Activated CD8-positive, alpha-beta T cell treated with anti-CD3 and anti-CD28 coated beads for 36 hours (primary cell): ENCODE results near the gene HIGD1A. TPM values are rescaled to one million over a fixed set of nuclear protein-coding genes. Genes with fewer than 3 reads are reported as not detected.

Experiments used
- ATAC-seq: fragments of 200-7000 bp; cut with Tn5 transposase; one replicate; pipeline ENCODE4 v1.10.0; 2021; ENCODE audit warnings: mild to moderate bottlenecking, moderate library complexity
- CTCF ChIA-PET: fragments of 350-600 bp; sonication (Branson Sonifier 250); formaldehyde crosslinking; loops from one replicate; lab custom pipeline; 2021; ENCODE audit warnings: antibody characterized with exemption; lab: Charles Lee
- POLR2A ChIA-PET: fragments of 350-600 bp; sonication (Branson Sonifier 250); formaldehyde crosslinking; loops from one replicate; lab custom pipeline; 2021; ENCODE audit warnings: antibody characterized with exemption; lab: Charles Lee
- DNase-seq: peaks from one replicate; pipeline ENCODE4 v3.0.0-alpha.2; 2020
- H3K27ac Mint-ChIP-seq: one replicate; pipeline ENCODE4 v1.8.0; 2021; ENCODE audit warnings: mild to moderate bottlenecking, mixed read lengths
- H3K27me3 Mint-ChIP-seq: one replicate; pipeline ENCODE4 v1.8.0; 2021; ENCODE audit warnings: mixed read lengths
- H3K36me3 Mint-ChIP-seq: one replicate; pipeline ENCODE4 v1.8.0; 2021; ENCODE audit warnings: low read depth, mixed read lengths
- H3K4me1 Mint-ChIP-seq: one replicate; pipeline ENCODE4 v1.8.0; 2021; ENCODE audit warnings: low read depth, mixed read lengths
- H3K4me3 Mint-ChIP-seq: one replicate; pipeline ENCODE4 v1.8.0; 2021; ENCODE audit warnings: mild to moderate bottlenecking, moderate library complexity, mixed read lengths
- H3K9me3 Mint-ChIP-seq: one replicate; pipeline ENCODE4 v1.8.0; 2021; ENCODE audit warnings: mixed read lengths
- CTCF ChIP-seq: fragments of 200-600 bp; IDR thresholded peaks from one replicate; pipeline ENCODE4 v1.8.0; 2022; ENCODE audit warnings: antibody characterized with exemption, mild to moderate bottlenecking
- intact Hi-C: fragments of 100-400 bp; cut with micrococcal nuclease; formaldehyde crosslinking; loops from one replicate; pipeline ENCODE4 v1.10.0; 2022
- total RNA-seq, 2 experiments: library from RNA; stranded (reverse); gene quantifications; one replicate each; pipeline ENCODE4 v1.2.3, GENCODE V29; 2021

HIGD1A gene
- total RNA-seq, 2 experiments from 2014 or later: 58.4 to 60.5 TPM

GRCh38 chr3:42800251-42800650 lies 4.0 kb downstream of the HIGD1A start:
- ATAC-seq (no peak), DNase-seq (no peak)
- Mint-ChIP-seq H3K4me1 (peaks cover 45% of the 10 kb centered on the region), H3K4me3 (no peak overlapping the region), H3K27me3 (no peaks in the 10 kb centered on the region), H3K27ac (no peak overlapping the region), H3K36me3 (peaks cover 24% of the 10 kb centered on the region), H3K9me3 (no peaks in the 10 kb centered on the region)
- no peak for TF ChIP-seq CTCF
- intact Hi-C loops: no loop called here
- CTCF ChIA-PET: interaction anchor here (0.7 to 1.2 kb wide), 2 partner anchors 15 to 19 kb away, joined by 3 to 4 read pairs; no protein-coding TSS in a partner anchor
- POLR2A ChIA-PET: no interaction called here

GRCh38 chr3:42799376-42799775 lies 4.9 kb downstream of the HIGD1A start:
- H3K4me1 Mint-ChIP-seq: peaks cover 39% of the 10 kb centered on the region
- H3K27ac Mint-ChIP-seq: no peak overlapping the region
- no peak for DNase-seq
- POLR2A ChIA-PET: no interaction called here
- H3K36me3 Mint-ChIP-seq: peaks cover 24% of the 10 kb centered on the region
- CTCF ChIA-PET: interaction anchor here (0.7 kb wide), 1 partner anchor 19 kb away, joined by 3 read pairs; no protein-coding TSS in a partner anchor
- TF ChIP-seq CTCF: no peak
- intact Hi-C loops: no loop called here
- no peaks in the 10 kb centered on the region for H3K9me3 Mint-ChIP-seq
- H3K27me3 Mint-ChIP-seq: no peaks in the 10 kb centered on the region
- no peak overlapping the region for H3K4me3 Mint-ChIP-seq
- ATAC-seq: no peak

- intact Hi-C loops: no loop called here
- no peak for ATAC-seq
- H3K9me3 Mint-ChIP-seq: no peaks in the 10 kb centered on the region
- CTCF ChIA-PET: interaction anchor here (0.7 to 1.0 kb wide), 3 partner anchors 9 to 1861 kb away, joined by 3 to 5 read pairs (median 3); no protein-coding TSS in a partner anchor
- POLR2A ChIA-PET: no interaction called here
- DNase-seq: no peak
- peaks cover 25% of the 10 kb centered on the region for H3K36me3 Mint-ChIP-seq
- H3K27me3 Mint-ChIP-seq: no peaks in the 10 kb centered on the region
- no peak overlapping the region for H3K27ac Mint-ChIP-seq
- no peak overlapping the region for H3K4me3 Mint-ChIP-seq
- no peak for TF ChIP-seq CTCF
- H3K4me1 Mint-ChIP-seq: peaks cover 27% of the 10 kb centered on the region
Observed at GRCh38 chr3:42796332-42796885, 7.9 kb downstream of the HIGD1A start.

- POLR2A ChIA-PET: no interaction called here
- DNase-seq: no peak
- Mint-ChIP-seq H3K27ac (no peak overlapping the region), H3K9me3 (no peaks in the 10 kb centered on the region), H3K4me1 (peaks cover 26% of the 10 kb centered on the region), H3K27me3 (no peaks in the 10 kb centered on the region), H3K4me3 (no peak overlapping the region), H3K36me3 (peaks cover 27% of the 10 kb centered on the region)
- no peak for TF ChIP-seq CTCF
- intact Hi-C loops: no loop called here
- CTCF ChIA-PET: interaction anchor here (0.7 to 0.8 kb wide), 2 partner anchors 8 to 1861 kb away, joined by 3 to 5 read pairs; no protein-coding TSS in a partner anchor
- ATAC-seq: no peak
Observed at GRCh38 chr3:42795621-42796181, 8.6 kb downstream of the HIGD1A start.

GRCh38 chr3:42790714-42791229 lies 13.5 kb downstream of the HIGD1A start:
- CTCF ChIA-PET: interaction anchor here (0.6 to 1.5 kb wide), 2 partner anchors 13 to 793 kb away, joined by 3 read pairs; no protein-coding TSS in a partner anchor

More at GRCh38 chr3:42790714-42791229, 13.5 kb downstream of the HIGD1A start:
- no peak overlapping the region for H3K27ac Mint-ChIP-seq
- H3K4me3 Mint-ChIP-seq: no peak overlapping the region
- TF ChIP-seq CTCF: no peak
- H3K4me1 Mint-ChIP-seq: peaks cover 9% of the 10 kb centered on the region
- H3K36me3 Mint-ChIP-seq: peaks cover 24% of the 10 kb centered on the region
- DNase-seq (no peak), ATAC-seq (no peak)
- intact Hi-C loops: no loop called here
- H3K9me3 Mint-ChIP-seq: no peaks in the 10 kb centered on the region
- POLR2A ChIA-PET: interaction anchor here (1.0 kb wide), 1 partner anchor 13 kb away, joined by 3 read pairs; no protein-coding TSS in a partner anchor
- H3K27me3 Mint-ChIP-seq: no peaks in the 10 kb centered on the region
